ENCODE data around the gene DIAPH2.

The DIAPH2 gene

DNA sequence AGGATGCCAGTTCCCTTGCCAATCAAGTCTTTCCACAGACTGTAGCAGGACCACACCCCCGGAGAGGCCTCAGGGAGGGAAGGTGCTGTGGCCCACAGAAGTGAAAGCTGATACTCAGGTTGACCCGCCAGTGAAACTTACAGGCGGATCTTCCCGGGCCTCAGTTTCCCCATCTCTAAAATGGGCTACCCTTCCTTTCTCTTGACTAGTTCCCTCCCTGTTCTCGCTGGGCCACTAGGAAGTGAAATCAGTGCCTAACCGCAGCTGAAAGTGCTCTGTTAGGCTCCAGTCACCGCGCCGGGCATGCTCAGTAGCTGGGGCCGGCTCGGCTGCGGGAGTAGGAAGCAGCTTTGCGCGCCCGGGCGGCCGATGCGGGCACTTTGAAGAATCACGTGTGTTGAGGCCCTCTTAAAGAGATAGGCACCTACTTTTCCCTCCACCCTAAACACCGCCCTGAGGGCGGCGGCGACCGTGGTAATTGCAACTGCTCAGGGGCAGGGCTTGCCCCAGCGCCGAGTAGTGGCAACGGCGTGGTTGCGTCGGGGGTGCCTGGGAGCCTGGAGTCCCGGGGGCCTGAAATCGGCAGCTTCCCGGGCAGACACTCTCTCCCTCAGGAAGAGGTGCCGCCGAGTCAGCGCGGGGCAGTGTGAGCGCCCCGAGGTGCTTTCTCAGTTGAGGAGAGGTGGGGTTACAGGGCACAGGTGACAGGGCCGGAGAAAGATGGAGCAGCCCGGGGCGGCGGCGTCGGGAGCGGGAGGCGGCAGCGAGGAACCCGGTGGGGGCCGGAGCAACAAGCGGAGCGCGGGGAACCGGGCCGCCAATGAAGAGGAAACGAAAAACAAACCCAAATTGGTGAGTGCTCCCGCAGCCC lies at the start of gene DIAPH2:
TSS of gene DIAPH2 (plus strand) at position 504 of the 871 bp plus-strand sequence.
- peak within 1 kb of the TSS; percentile 84 for H3K9ac ChIP-seq
- peak within 1 kb of the TSS; percentile 79 for H3K27ac ChIP-seq
- H3K4me2 ChIP-seq, result peak within 1 kb of the TSS; percentile 56

DNA sequence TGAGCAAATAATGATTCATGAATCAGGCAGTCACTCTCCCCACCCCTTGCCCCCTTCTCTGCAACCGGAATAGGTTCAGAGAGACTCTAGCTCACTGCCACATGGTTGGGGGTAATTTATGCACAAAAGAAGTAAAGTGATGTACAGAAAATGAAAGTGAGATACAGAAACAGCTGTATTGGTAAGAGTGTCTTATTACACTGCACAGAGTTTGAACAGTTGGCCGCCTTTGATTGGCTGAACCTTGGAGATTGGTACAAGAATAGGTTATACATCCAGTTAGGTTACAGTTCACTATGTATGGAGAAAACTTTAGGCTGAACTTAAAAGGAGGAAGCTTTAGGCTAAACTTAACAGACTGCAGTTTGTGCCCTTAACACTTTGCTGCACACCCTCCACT lies 34.6 kb upstream of the DIAPH2 start:
- Histone ChIP-seq H3K9me3 (no peaks in the 10 kb centered on the region), H3K9ac (no peak overlapping the region), H3K4me3 (no peak overlapping the region), H3K4me1 (no peaks in the 10 kb centered on the region), H3K36me3 (no peaks in the 10 kb centered on the region), H3K4me2 (no peak overlapping the region), H4K20me1 (no peaks in the 10 kb centered on the region), H3K27ac (no peak overlapping the region), H3K27me3 (peaks cover 84% of the 10 kb centered on the region)
- TF ChIP-seq Cebpa-rat (IDR thresholded peaks at IDR 0.05), result no peak

More for the DNA sequence above, at the start of gene DIAPH2:
- Histone ChIP-seq H3K4me3 (peak within 1 kb of the TSS; percentile 84), H3K9me3 (peaks cover 5% of the 10 kb centered on the region; the same call in 1 of the 2 replicates), H4K20me1 (peaks cover 12% of the 10 kb centered on the region; the same call in 1 of the 2 replicates), H3K27me3 (peaks cover 72% of the 10 kb centered on the region), H3K36me3 (no peaks in the 10 kb centered on the region), H3K4me1 (peaks cover 16% of the 10 kb centered on the region; the same call in 1 of the 2 replicates)
- TF ChIP-seq Cebpa-rat (IDR thresholded peaks at IDR 0.05), result no peak

DNA sequence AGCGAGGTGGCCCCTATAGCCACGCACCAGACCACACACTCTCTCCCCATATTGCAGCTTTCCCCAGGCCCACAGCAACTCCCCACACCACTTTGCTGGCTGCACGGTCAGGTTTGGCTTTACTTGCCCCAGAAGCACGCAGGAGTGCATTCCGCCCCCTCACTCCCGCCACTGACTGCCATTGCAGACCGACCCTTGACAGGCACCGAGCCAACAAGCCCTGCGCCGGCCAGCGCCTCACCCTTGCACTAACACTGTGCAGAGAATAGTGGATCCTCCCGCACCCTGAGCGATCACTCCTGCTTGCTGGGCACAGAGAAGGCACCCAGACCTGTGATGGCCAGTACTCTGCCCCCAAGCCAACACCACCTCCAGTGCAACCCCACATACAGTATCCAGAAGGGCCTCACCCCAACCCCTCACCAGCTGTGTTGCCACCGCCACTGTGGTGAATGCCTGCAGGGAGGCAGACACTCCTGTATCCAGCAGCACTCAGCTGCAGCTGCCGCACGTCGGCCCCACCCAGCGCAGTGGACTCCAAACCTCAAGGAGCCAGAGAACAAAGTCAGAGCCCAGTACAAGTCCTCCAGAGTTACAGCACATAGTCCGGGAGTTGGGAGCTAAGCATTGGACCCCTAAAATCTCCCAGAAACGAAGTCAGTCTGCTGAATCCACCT lies 28.6 kb upstream of the DIAPH2 start:
- no peak overlapping the region for H3K27ac ChIP-seq
- peaks cover 78% of the 10 kb centered on the region for H3K27me3 ChIP-seq
- no peaks in the 10 kb centered on the region for H3K36me3 ChIP-seq
- H4K20me1 ChIP-seq, result no peaks in the 10 kb centered on the region
- H3K4me2 ChIP-seq, result no peak overlapping the region
- no peaks in the 10 kb centered on the region for H3K4me1 ChIP-seq
- no peak overlapping the region for H3K4me3 ChIP-seq
- no peak overlapping the region for H3K9ac ChIP-seq
- no peak for TF ChIP-seq Cebpa-rat (IDR thresholded peaks at IDR 0.05)
- H3K9me3 ChIP-seq, result peaks cover 5% of the 10 kb centered on the region; the same call in 1 of the 2 replicates

DNA sequence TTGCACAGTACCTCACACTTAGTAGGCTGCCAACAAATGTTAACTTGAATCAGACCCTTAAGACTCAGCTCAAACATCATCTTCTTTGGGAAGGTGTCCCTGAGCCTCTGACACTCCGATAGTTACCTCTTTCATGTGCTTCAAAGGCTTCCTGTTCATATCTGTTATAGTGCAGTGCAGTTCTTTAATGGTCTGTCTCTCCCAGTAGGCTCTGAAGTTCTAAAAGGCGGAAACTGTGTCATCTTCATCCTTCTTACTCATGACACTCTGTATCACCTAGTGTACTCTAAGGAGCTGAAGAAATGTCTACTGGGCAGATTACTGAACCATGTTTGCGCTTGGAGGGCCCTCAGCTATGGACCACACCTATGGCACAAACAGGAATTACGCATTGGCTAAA lies 2.1 kb upstream of the DIAPH2 start:
- Histone ChIP-seq H3K36me3 (no peaks in the 10 kb centered on the region), H4K20me1 (no peaks in the 10 kb centered on the region), H3K27ac (no peak overlapping the region)

DNA sequence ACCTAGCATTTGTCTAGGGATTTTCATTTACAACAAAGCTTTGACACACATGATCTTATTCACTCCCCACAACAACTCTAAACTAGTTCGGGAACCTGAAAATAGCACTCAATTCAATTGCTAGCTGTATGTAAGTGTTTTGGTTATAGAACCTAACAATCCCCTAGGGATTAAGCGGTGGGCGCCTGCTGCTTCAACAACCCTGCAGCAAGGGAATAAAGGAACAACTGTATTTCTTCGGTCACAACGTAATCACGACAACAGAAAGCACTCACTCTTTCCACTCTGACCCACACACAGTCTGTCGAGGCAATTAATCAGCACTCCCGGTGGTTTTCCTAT lies 674 bp upstream of the DIAPH2 start:
- H3K36me3 ChIP-seq, result no peaks in the 10 kb centered on the region
- no peak for TF ChIP-seq Cebpa-rat (IDR thresholded peaks at IDR 0.05)
- no peak overlapping the region for H3K9ac ChIP-seq
- peak overlapping the region; percentile 84 for H3K4me3 ChIP-seq
- peaks cover 16% of the 10 kb centered on the region; the same call in 1 of the 2 replicates for H3K4me1 ChIP-seq
- peaks cover 5% of the 10 kb centered on the region; the same call in 1 of the 2 replicates for H3K9me3 ChIP-seq
- H3K27ac ChIP-seq, result peak overlapping the region; percentile 79; the same call in 1 of the 2 replicates
- H4K20me1 ChIP-seq, result peaks cover 6% of the 10 kb centered on the region; the same call in 1 of the 2 replicates
- peak overlapping the region; percentile 56 for H3K4me2 ChIP-seq
- H3K27me3 ChIP-seq, result peaks cover 66% of the 10 kb centered on the region

More for the DNA sequence above, 2.1 kb upstream of the DIAPH2 start:
- Histone ChIP-seq H3K9ac (no peak overlapping the region), H3K4me3 (no peak overlapping the region), H3K4me1 (peaks cover 16% of the 10 kb centered on the region; the same call in 1 of the 2 replicates), H3K27me3 (peaks cover 70% of the 10 kb centered on the region), H3K4me2 (no peak overlapping the region), H3K9me3 (peaks cover 5% of the 10 kb centered on the region; the same call in 1 of the 2 replicates)
- no peak for TF ChIP-seq Cebpa-rat (IDR thresholded peaks at IDR 0.05)

DNA sequence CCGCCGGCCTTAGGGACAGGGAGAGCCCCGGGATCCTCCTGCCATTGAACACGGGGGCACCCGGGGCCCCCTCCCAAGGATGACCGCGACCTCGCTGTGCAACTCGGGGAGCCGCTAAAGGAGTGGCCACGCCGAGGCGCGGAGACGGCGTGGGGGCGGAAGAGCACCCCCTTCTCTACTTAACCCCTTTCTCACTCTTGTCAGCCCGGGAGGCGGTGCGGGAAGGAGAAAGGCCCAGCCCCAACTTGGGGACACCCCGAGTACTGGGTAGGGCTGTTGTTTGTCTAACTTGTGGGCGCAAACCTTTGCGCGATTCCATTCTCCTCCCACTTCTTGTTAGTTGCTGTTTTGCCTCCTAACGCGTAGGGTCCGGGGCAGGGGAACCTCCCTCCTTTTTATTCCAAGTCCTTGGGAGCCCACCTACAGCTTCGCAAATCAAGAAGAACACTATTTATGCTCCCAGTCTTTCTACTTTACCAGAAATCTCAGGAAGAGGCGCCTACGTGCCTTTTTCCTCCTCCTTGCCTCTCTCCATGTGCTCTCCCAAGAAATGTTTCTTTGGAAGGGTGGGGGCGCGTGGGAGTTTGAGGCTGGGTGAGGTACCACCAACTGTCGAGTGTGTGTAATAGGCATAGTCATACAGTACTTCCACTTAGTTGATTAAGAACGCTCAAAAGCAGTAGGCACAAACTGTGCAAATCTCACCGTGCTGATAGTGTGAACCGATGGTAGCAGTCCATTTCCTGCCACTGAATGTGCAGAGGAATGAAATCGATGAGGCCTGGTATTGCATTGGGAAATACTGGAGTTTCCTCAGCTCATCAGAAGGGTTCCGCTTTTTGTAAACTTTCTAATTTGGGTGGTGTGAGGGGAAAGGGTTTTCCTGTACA lies 813 bp downstream of the DIAPH2 start:
- H3K27me3 ChIP-seq, result peaks cover 74% of the 10 kb centered on the region
- H4K20me1 ChIP-seq, result peaks cover 12% of the 10 kb centered on the region; the same call in 1 of the 2 replicates
- no peaks in the 10 kb centered on the region for H3K36me3 ChIP-seq
- peak overlapping the region; percentile 84 for H3K4me3 ChIP-seq
- H3K9ac ChIP-seq, result peak overlapping the region; percentile 84
- TF ChIP-seq Cebpa-rat (IDR thresholded peaks at IDR 0.05), result no peak
- H3K4me2 ChIP-seq, result peak overlapping the region; percentile 56
- H3K9me3 ChIP-seq, result peaks cover 5% of the 10 kb centered on the region; the same call in 1 of the 2 replicates
- peaks cover 16% of the 10 kb centered on the region; the same call in 1 of the 2 replicates for H3K4me1 ChIP-seq
- H3K27ac ChIP-seq, result peak overlapping the region; percentile 79

DNA sequence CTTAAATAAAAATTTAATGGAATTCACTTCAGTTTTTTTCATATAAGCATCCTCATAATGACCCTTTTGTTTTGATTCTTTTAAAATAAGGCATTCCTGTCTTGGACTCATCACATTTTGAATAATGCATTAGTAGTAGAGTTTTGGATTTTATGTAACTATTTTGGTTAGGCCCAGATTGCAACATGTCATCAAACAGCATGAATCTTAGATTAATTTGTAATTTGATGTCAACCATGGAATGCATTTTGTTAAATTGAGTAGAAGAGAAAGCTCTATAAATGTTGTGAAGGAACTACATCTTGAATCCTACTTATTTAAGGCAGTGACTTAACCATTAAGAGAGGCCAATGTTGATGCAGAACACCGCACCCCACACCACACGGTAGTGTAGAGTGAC lies 3.1 kb downstream of the DIAPH2 start:
- H3K4me2 ChIP-seq, result no peak overlapping the region
- peaks cover 16% of the 10 kb centered on the region; the same call in 1 of the 2 replicates for H3K4me1 ChIP-seq
- no peak overlapping the region for H3K27ac ChIP-seq
- no peak overlapping the region for H3K4me3 ChIP-seq
- peaks cover 70% of the 10 kb centered on the region for H3K27me3 ChIP-seq
- H3K36me3 ChIP-seq, result no peaks in the 10 kb centered on the region
- peaks cover 5% of the 10 kb centered on the region; the same call in 1 of the 2 replicates for H3K9me3 ChIP-seq
- no peak overlapping the region for H3K9ac ChIP-seq
- TF ChIP-seq Cebpa-rat (IDR thresholded peaks at IDR 0.05), result no peak
- peaks cover 12% of the 10 kb centered on the region for H4K20me1 ChIP-seq

DNA sequence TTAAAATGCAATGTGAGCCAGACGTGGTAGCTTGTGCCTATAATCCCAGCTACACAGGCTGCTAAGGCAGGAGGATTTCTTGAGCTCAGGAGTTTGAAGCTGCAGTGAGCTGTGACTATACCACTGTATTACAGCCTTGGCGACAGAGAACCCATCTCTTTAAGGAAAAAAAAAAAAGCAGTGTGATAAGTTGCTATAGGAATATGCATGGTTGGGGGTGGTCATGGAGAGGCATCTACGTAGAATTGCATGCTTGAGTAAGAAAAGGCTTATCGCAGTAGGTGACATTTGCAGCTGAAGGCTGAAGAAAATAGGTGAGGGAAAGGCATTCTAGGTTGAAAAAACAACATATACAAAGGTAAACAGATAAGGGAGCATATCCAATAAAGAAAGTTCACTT lies 4.1 kb downstream of the DIAPH2 start:
- Histone ChIP-seq H3K4me3 (no peak overlapping the region), H3K27ac (no peak overlapping the region), H3K4me2 (no peak overlapping the region), H4K20me1 (peaks cover 12% of the 10 kb centered on the region), H3K36me3 (no peaks in the 10 kb centered on the region), H3K27me3 (peaks cover 72% of the 10 kb centered on the region), H3K9me3 (peaks cover 5% of the 10 kb centered on the region; the same call in 1 of the 2 replicates), H3K4me1 (peaks cover 16% of the 10 kb centered on the region; the same call in 1 of the 2 replicates), H3K9ac (no peak overlapping the region)
- no peak for TF ChIP-seq Cebpa-rat (IDR thresholded peaks at IDR 0.05)

DNA sequence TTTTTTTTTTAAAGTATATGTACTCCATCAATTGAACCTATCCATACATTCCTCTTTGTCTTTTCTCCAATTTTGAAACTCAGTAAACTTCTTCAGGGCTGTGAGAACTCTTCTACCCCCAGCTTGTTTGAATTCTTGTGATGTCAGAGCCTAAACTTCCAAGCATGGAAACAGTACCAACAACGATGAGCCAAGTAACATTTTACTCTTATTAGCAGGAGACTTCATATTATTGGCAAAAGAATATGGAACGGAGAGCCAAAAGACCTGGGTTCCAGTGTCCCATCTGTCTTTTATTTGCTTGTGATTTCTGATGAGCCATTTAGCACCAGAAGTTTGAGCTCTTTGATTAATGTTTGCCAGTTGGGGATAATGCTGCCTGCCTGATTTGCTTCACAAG lies 5.3 kb downstream of the DIAPH2 start:
- Histone ChIP-seq H3K27ac (no peak overlapping the region), H3K9me3 (no peaks in the 10 kb centered on the region), H3K4me2 (no peak overlapping the region), H3K27me3 (peaks cover 70% of the 10 kb centered on the region), H3K9ac (no peak overlapping the region), H4K20me1 (peaks cover 12% of the 10 kb centered on the region), H3K4me1 (peaks cover 11% of the 10 kb centered on the region; the same call in 1 of the 2 replicates), H3K4me3 (no peak overlapping the region), H3K36me3 (no peaks in the 10 kb centered on the region)
- TF ChIP-seq Cebpa-rat (IDR thresholded peaks at IDR 0.05), result no peak

Data from BLaER1 (cell line).